ENCODE results near the gene ZNF79.

Gene ZNF79

GRCh38 chr9:127428348-127428747, 4.2 kb downstream of the ZNF79 start:
- DNase-seq (ENCODE audit: low read depth): no peak

- no peak for DNase-seq (ENCODE audit: low read depth)
Measured at GRCh38 chr9:127430415-127430814, 6.2 kb downstream of the ZNF79 start.

GRCh38 chr9:127437497-127438264, 13.5 kb downstream of the ZNF79 start:
- DNase-seq (ENCODE audit: low read depth): no peak

- no peak for DNase-seq (ENCODE audit: low read depth)
Measured at GRCh38 chr9:127438394-127438793, 14.2 kb downstream of the ZNF79 start.

GRCh38 chr9:127444283-127444920, 20.2 kb downstream of the ZNF79 start:
- no peak for DNase-seq (ENCODE audit: low read depth)

GRCh38 chr9:127444921-127445850, 21.0 kb downstream of the ZNF79 start:
- DNase-seq (ENCODE audit: low read depth): no peak

- DNase-seq (ENCODE audit: low read depth): no peak
Measured at GRCh38 chr9:127445851-127446712, 21.9 kb downstream of the ZNF79 start.

- DNase-seq (ENCODE audit: low read depth): no peak
Measured at GRCh38 chr9:127446713-127447415, 22.7 kb downstream of the ZNF79 start.

- DNase-seq (ENCODE audit: low read depth): no peak
Measured at GRCh38 chr9:127447416-127448111, 23.4 kb downstream of the ZNF79 start.

- no peak for DNase-seq (ENCODE audit: low read depth)
Measured at GRCh38 chr9:127448112-127448805, 24.1 kb downstream of the ZNF79 start.

- no peak for DNase-seq (ENCODE audit: low read depth)
Measured at GRCh38 chr9:127449332-127449966, 25.3 kb downstream of the ZNF79 start.

GRCh38 chr9:127450243-127450760, 26.1 kb downstream of the ZNF79 start:
- no peak for DNase-seq (ENCODE audit: low read depth)

- peak; percentile 77 for DNase-seq (ENCODE audit: low read depth)
Measured at GRCh38 chr9:127450830-127451607, 26.8 kb downstream of the ZNF79 start, which contains the start of the genes LRSAM1 and RPL12. Gene LRSAM1 (plus strand): TSS chr9:127451510. CDS start chr9:127454528, 3,018 bp downstream. Gene RPL12 (minus strand): TSS chr9:127451406. CDS start chr9:127451317, 89 bp downstream.

- no peak for DNase-seq (ENCODE audit: low read depth)
Measured at GRCh38 chr9:127451608-127451857, 27.4 kb downstream of the ZNF79 start.

GRCh38 chr9:127451858-127452656, 27.9 kb downstream of the ZNF79 start:
- DNase-seq (ENCODE audit: low read depth): no peak

- no peak for DNase-seq (ENCODE audit: low read depth)
Measured at GRCh38 chr9:127452691-127453090, 28.5 kb downstream of the ZNF79 start.

- no peak for DNase-seq (ENCODE audit: low read depth)
Measured at GRCh38 chr9:127455324-127455992, 31.3 kb downstream of the ZNF79 start.

Data from HS-27A (cell line).